Measurements from ENCODE around the gene GALNT2.

DNA sequence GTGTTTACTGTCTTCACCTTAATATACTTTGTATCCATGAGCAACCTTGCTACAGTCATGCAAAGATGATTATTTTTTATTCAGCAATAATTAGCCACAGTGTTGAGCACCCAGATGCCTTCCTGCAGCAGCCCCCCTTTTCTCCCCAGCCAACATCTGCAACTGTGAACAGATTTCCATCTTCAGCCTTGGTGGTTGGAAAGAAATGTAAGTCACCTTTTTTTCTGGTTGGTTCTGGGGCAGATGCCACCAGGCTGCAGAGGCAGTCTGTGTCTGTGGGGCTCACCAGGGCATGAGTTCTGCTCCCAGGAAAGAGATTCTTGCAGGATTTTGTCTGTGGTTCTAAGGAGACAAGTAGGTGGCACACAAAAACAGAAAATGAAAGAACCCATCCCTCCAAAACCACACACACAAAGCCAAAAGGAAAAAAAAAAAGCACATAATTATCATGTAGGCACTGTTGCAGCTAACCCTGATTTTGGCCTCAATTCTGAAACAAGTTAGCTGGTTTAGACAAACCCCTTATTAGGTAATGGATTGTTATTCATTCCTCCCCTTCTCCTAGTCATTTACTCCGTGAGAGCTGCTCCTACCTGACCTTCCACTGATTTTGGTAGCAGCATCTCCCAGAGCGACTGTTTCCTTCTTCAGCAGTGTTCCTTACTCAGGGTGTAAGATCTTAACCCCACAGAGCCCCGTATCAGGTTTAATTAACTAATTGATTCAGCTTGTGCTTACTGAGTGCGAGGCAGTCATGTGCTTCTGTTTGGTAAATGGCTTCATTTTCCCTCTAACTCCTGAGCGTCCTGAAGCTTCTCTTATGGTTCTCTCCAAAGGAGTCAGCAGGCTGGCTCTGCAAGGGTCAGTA is 36.5 kb downstream of the GALNT2 start:
- TF ChIP-seq EZH2 (IDR thresholded peaks at IDR 0.05), result no peak
- TF ChIP-seq POLR2AphosphoS5 (IDR thresholded peaks at IDR 0.05; ENCODE audit: borderline replicate concordance, low read depth, low read length), result no peak
